K562 (cell line): Measurements from ENCODE around the gene KCNH2. TPM values are rescaled to one million over a fixed set of nuclear protein-coding genes. Genes with fewer than 3 reads are reported as not detected.
A peak's percentile ranks its signal among the peaks of the same experiment; 100 is the strongest.

ENCODE experiments used
- ATAC-seq: fragments of 200-7000 bp; cut with Tn5 transposase; 3 replicates; pipeline ENCODE4 v1.9.1; 2020; ENCODE audit warnings: moderate library complexity
- BruUV-seq: library from RNA; stranded (reverse); fragments of 400-500 nt; replicated peaks from 2 replicates; lab custom pipeline; 2021; lab: Mats Ljungman, UMichigan
- CTCF ChIA-PET: fragments of 300-600 bp; formaldehyde crosslinking; extraction: SDS; loops from one replicate; lab custom pipeline; 2021; ENCODE audit warnings: low intra/inter-chr PET ratio; lab: Yijun Ruan, JAX
- POLR2A ChIA-PET: fragments of 300-600, 350-650 bp; sonication (Branson Sonifier 250); formaldehyde crosslinking; extraction: SDS; loops from one replicate; lab custom pipeline; 2021; ENCODE audit warnings: antibody characterized with exemption, inconsistent platforms; lab: Yijun Ruan, JAX
- DNase-seq, 4 experiments: peaks; one replicate each; pipeline versions ENCODE4 v3.0.0 to v3.0.0-alpha.2; 2011 to 2018; ENCODE audit warnings: low spot score in 3 of 4, mixed read lengths in 3 of 4; ENCODE audit errors: extremely low read depth in 1 of 4
- FAIRE-seq: peaks from 2 replicates; lab custom pipeline; 2011; peaks lifted over from hg19 to GRCh38; lab: Jason Lieb, UNC
- H2AFZ ChIP-seq: 2 replicates; pipeline ENCODE4 v1.6.0; 2011; ENCODE audit warnings: low read depth, low read length, control low read depth, inconsistent platforms
- H3K27ac ChIP-seq: fragments of 200-600 bp; 3 replicates; pipeline ENCODE4 v1.8.0; 2011; ENCODE audit warnings: low read depth, mild to moderate bottlenecking, control low read depth, inconsistent platforms, low read length, moderate library complexity, mixed read lengths; ENCODE audit errors: extremely low read depth
- H3K27me3 ChIP-seq, 2 experiments: fragments of 300-600 bp in 1 of 2; 2 replicates in 1 of 2; 3 replicates in 1 of 2; pipeline versions ENCODE4 v1.6.0 to v1.8.0; 2011; ENCODE audit warnings: inconsistent platforms in 2 of 2, low read length in 2 of 2, mild to moderate bottlenecking in 1 of 2, mixed read lengths in 1 of 2, moderate library complexity in 1 of 2; ENCODE audit not compliant: control insufficient read depth in 2 of 2, insufficient read depth in 2 of 2
- H3K36me3 ChIP-seq: fragments of 300-600 bp; 3 replicates; pipeline ENCODE4 v1.8.0; 2011; ENCODE audit warnings: mild to moderate bottlenecking, low read length, inconsistent platforms; ENCODE audit not compliant: control insufficient read depth, insufficient read depth
- H3K4me1 ChIP-seq, 2 experiments: fragments of 200-600 bp in 1 of 2; replicated peaks in 1 of 2; 2 replicates in 1 of 2; 3 replicates in 1 of 2; pipeline versions ENCODE4 v1.5.1 to v1.8.0; 2011; ENCODE audit warnings: inconsistent platforms in 2 of 2, low read length in 2 of 2, mild to moderate bottlenecking in 1 of 2, mixed read lengths in 1 of 2, moderate library complexity in 1 of 2; ENCODE audit not compliant: control insufficient read depth in 2 of 2, insufficient read depth in 2 of 2
- H3K4me2 ChIP-seq: 2 replicates; pipeline ENCODE4 v1.6.1; 2011; ENCODE audit warnings: low read length, control low read depth, inconsistent platforms, mixed read lengths; ENCODE audit not compliant: insufficient read depth
- H3K4me3 ChIP-seq: fragments of 200-600 bp; sonication (generic), shearing (Covaris generic); 2 replicates; pipeline ENCODE4 v1.5.1; 2016; ENCODE audit warnings: control low read depth, inconsistent platforms
- H3K79me2 ChIP-seq: fragments of 200-600 bp; 3 replicates; pipeline ENCODE4 v1.8.0; 2011; ENCODE audit warnings: low read length, inconsistent platforms; ENCODE audit not compliant: control insufficient read depth, insufficient read depth
- H3K9ac ChIP-seq, 2 experiments: 2 replicates each; pipeline versions ENCODE4 v1.6.0 to v1.6.1; 2011; ENCODE audit warnings: low read depth in 2 of 2, low read length in 2 of 2, control low read depth in 1 of 2, inconsistent platforms in 1 of 2, mild to moderate bottlenecking in 1 of 2, mixed read lengths in 1 of 2; ENCODE audit not compliant: insufficient read depth in 1 of 2
- H3K9me1 ChIP-seq: one replicate; pipeline ENCODE4 v1.6.0; 2011; ENCODE audit warnings: inconsistent platforms, mild to moderate bottlenecking, low read length, moderate library complexity; ENCODE audit not compliant: control insufficient read depth, insufficient read depth
- H3K9me3 ChIP-seq: replicated peaks from 2 replicates; pipeline ENCODE4 v1.5.1; 2011; ENCODE audit warnings: low read depth, low read length, inconsistent platforms; ENCODE audit not compliant: control insufficient read depth, insufficient read depth
- H4K20me1 ChIP-seq: replicated peaks from 2 replicates; pipeline ENCODE4 v1.6.1; 2011; ENCODE audit warnings: low read length, inconsistent platforms, mixed read lengths; ENCODE audit not compliant: control insufficient read depth, insufficient read depth
- ATF3 ChIP-seq, 2 experiments: fragments of 450-650 bp in 1 of 2; sonication (generic) in 1 of 2; formaldehyde crosslinking in 1 of 2; IDR thresholded peaks in 1 of 2; conservative IDR thresholded peaks in 1 of 2; 2 replicates each; pipeline versions ENCODE4 v1.6.1 to v1.8.1; 2016 to 2023; ENCODE audit warnings: mild to moderate bottlenecking in 2 of 2, moderate library complexity in 2 of 2, inconsistent platforms in 1 of 2, missing genetic modification reagents in 1 of 2
- CBX8 ChIP-seq: fragments of 200-600 bp; sonication (generic); IDR thresholded peaks from 2 replicates; pipeline ENCODE4 v1.6.1; 2012; ENCODE audit warnings: borderline replicate concordance, mixed run types, low read depth, mild to moderate bottlenecking, moderate library complexity, mixed read lengths, low read length, control low read depth, inconsistent platforms; ENCODE audit not compliant: poor library complexity, severe bottlenecking; ENCODE audit errors: extremely low read depth
- CCNT2 ChIP-seq: IDR thresholded peaks from 2 replicates; pipeline ENCODE4 v1.6.1; 2011; ENCODE audit warnings: borderline replicate concordance, low read depth, mild to moderate bottlenecking, moderate library complexity, mixed read lengths, low read length; ENCODE audit not compliant: insufficient read length; ENCODE audit errors: extremely low read depth
- CEBPG ChIP-seq, 3 experiments: fragments of 200-800 bp in 1 of 3; sonication (Bioruptor generic) in 1 of 3; sonication (generic) in 1 of 3; formaldehyde crosslinking in 1 of 3; IDR thresholded peaks in 2 of 3; conservative IDR thresholded peaks in 1 of 3; 2 replicates each; pipeline versions ENCODE4 v1.6.1 to v1.8.0; 2016 to 2022; ENCODE audit warnings: missing compliant biosample characterization in 2 of 3, missing genetic modification characterization in 2 of 3, mild to moderate bottlenecking in 1 of 3, missing genetic modification reagents in 1 of 3
- EP300 ChIP-seq: IDR thresholded peaks from 2 replicates; pipeline ENCODE4 v1.6.1; 2012; ENCODE audit warnings: low read length, improper control_type of control experiment
- HDGF ChIP-seq: fragments of 450-650 bp; IDR thresholded peaks from 2 replicates; pipeline ENCODE4 v1.6.1; 2016
- MECOM ChIP-seq: fragments of 250-450 bp; sonication (Bioruptor Pico); IDR thresholded peaks from 2 replicates; pipeline ENCODE4 v1.8.0; 2022; ENCODE audit warnings: inconsistent platforms
- MYC ChIP-seq, 2 experiments: fragments of 250-450 bp in 1 of 2; sonication (Bioruptor Pico) in 1 of 2; IDR thresholded peaks; 2 replicates each; pipeline versions ENCODE4 v1.5.1 to v1.6.1; 2012 to 2021; ENCODE audit warnings: low read depth in 2 of 2, borderline replicate concordance in 1 of 2, improper control_type of control experiment in 1 of 2, low read length in 1 of 2, mild to moderate bottlenecking in 1 of 2, moderate library complexity in 1 of 2
- NRF1 ChIP-seq, 2 experiments: fragments of 450-650 bp; IDR thresholded peaks in 1 of 2; conservative IDR thresholded peaks in 1 of 2; 2 replicates each; pipeline ENCODE4 v1.6.1; 2014; ENCODE audit warnings: mild to moderate bottlenecking in 2 of 2
- PREB ChIP-seq: sonication (generic); formaldehyde crosslinking; IDR thresholded peaks from 2 replicates; pipeline ENCODE4 v1.8.1; 2023; ENCODE audit warnings: mild to moderate bottlenecking, missing genetic modification reagents
- SMARCE1 ChIP-seq: fragments of 450-650 bp; IDR thresholded peaks from 2 replicates; pipeline ENCODE4 v1.7.1; 2016; ENCODE audit warnings: mild to moderate bottlenecking
- ZBTB33 ChIP-seq: sonication (generic); formaldehyde crosslinking; IDR thresholded peaks from 2 replicates; pipeline ENCODE4 v1.8.1; 2023; ENCODE audit warnings: mild to moderate bottlenecking, missing genetic modification reagents
- ZNF740 ChIP-seq, 3 experiments: fragments of 200-800 bp in 1 of 3; sonication (Bioruptor generic) in 1 of 3; sonication (generic) in 1 of 3; formaldehyde crosslinking in 1 of 3; IDR thresholded peaks; 2 replicates each; pipeline versions ENCODE4 v1.6.1 to v1.8.0; 2016 to 2022; ENCODE audit warnings: mild to moderate bottlenecking in 2 of 3, missing compliant biosample characterization in 2 of 3, missing genetic modification characterization in 2 of 3, missing genetic modification reagents in 1 of 3
- WGBS: fragments of 100-300 bp; shearing (Covaris generic); methylation state at CpG from one replicate; pipeline ENCODE4 v1.1.6; 2016; ENCODE audit warnings: low coverage, mixed read lengths; ENCODE audit not compliant: insufficient coverage; ENCODE audit errors: missing lambda C conversion rate; 5-methylcytosine and 5-hydroxymethylcytosine counted together
- in situ Hi-C: fragments of 300-500 bp; cut with MboI; formaldehyde crosslinking; loops from 4 replicates; pipeline ENCODE4 v1.15.0; 2018; ENCODE audit warnings: inconsistent platforms, mixed read lengths
- intact Hi-C: fragments of 100-400 bp; cut with micrococcal nuclease; formaldehyde crosslinking; loops from 2 replicates; pipeline ENCODE4 v1.14.2; 2022
- polyA plus RNA-seq, 8 experiments: library from polyadenylated mRNA; depleted of rRNA in 4 of 8; stranded (reverse) in 5 of 8; unstranded in 3 of 8; fragments of >200 nt; fragmentation: Nextera tagmentation in 2 of 8; fragmentation: Illumina TruSeq in 1 of 8; extraction: Ambion mirVana in 2 of 8; extraction: Trizol in 1 of 8; gene quantifications; 2 replicates each; pipeline versions ENCODE4 v1.2.1 to v1.2.3, GENCODE V29; 2011 to 2014; ENCODE audit warnings: inconsistent platforms in 1 of 8, missing spikeins in 1 of 8
- total RNA-seq, 7 experiments: library from RNA; depleted of rRNA in 6 of 7; stranded (reverse); fragments of >200 nt in 6 of 7; fragmentation: Illumina TruSeq in 2 of 7; extraction: Trizol in 2 of 7; gene quantifications; 2 replicates each; pipeline versions ENCODE4 v1.2.1 to v1.2.3, GENCODE V29; 2011 to 2021; ENCODE audit warnings: low replicate concordance in 1 of 7

The KCNH2 gene
- total and polyA plus RNA-seq, 9 of the 15 experiments (the other 6 are each of a cell fraction or from before 2014, with no cell fraction given) = 18.1 to 368 (median 218) TPM

GRCh38 chr7:150951521-150951920 lies 26.6 kb downstream of the KCNH2 start:
- Histone ChIP-seq H3K27ac (no peak overlapping the region), H3K36me3 (peaks cover 81% of the 10 kb centered on the region), H4K20me1 (peaks cover 8% of the 10 kb centered on the region; the same call in 1 of the 2 replicates), H3K4me1 (peaks cover 53 to 97% of the 10 kb centered on the region in 2 experiments), H3K4me3 (no peak overlapping the region), H3K27me3 (no peaks in the 10 kb centered on the region), H3K9me3 (no peaks in the 10 kb centered on the region), H3K4me2 (no peak overlapping the region), H3K79me2 (peaks cover 85% of the 10 kb centered on the region), H2AFZ (no peak overlapping the region), H3K9me1 (peaks cover 16% of the 10 kb centered on the region), H3K9ac (peak overlapping the region in 1 of 2 experiments; percentile 98; a peak in 2 of 4 replicates)
- intact Hi-C loops = no loop called here
- no TSS peak for BruUV-seq
- CTCF ChIA-PET = no interaction called here
- no peak for FAIRE-seq
- in situ Hi-C loops = no loop called here
- ATAC-seq = no peak
- no peak for DNase-seq
- POLR2A ChIA-PET = interaction anchor here (1.3 to 2.7 kb wide), 2 partner anchors 10 to 11 kb away, joined by 5 to 11 read pairs; no protein-coding TSS in a partner anchor
- WGBS = 97% methylated on average over 26 of the region's 28 CpGs
- TF ChIP-seq ZBTB33 (CRISPR knock-in tag) = peak; percentile 92
- no peak for TF ChIP-seq CCNT2
- no peak for TF ChIP-seq SMARCE1
- no peak for TF ChIP-seq CEBPG (CRISPR knock-in tag; IDR thresholded peaks at IDR 0.05)
- no peak for TF ChIP-seq CEBPG (tag; conservative IDR thresholded peaks at IDR 0.05 in 1 of 2, IDR thresholded peaks at IDR 0.05 in 1 of 2)
- peak; percentile 27; the same call in 1 of the 2 replicates for TF ChIP-seq ATF3 (IDR thresholded peaks at IDR 0.05)
- TF ChIP-seq ATF3 (CRISPR knock-in tag; conservative IDR thresholded peaks at IDR 0.05) = no peak
- no peak for TF ChIP-seq CBX8
- TF ChIP-seq EP300 = no peak
- TF ChIP-seq HDGF = no peak
- no peak for TF ChIP-seq MECOM (CRISPR knock-in tag)
- no peak for TF ChIP-seq MYC (IDR thresholded peaks at IDR 0.05; ENCODE audit: low read depth, low read length)
- no peak for TF ChIP-seq MYC (CRISPR knock-in tag; IDR thresholded peaks at IDR 0.05; ENCODE audit: borderline replicate concordance, low read depth)
- TF ChIP-seq PREB (CRISPR knock-in tag) = no peak
- no peak for TF ChIP-seq ZNF740 (CRISPR knock-in tag; IDR thresholded peaks at IDR 0.05)
- no peak for TF ChIP-seq ZNF740 (tag; IDR thresholded peaks at IDR 0.05)
- no peak for TF ChIP-seq NRF1 (conservative IDR thresholded peaks at IDR 0.05 in 1 of 2, IDR thresholded peaks at IDR 0.05 in 1 of 2)
